Measurements from ENCODE around the gene SLCO1A2. TPM values are rescaled to one million over a fixed set of nuclear protein-coding genes. Genes with fewer than 3 reads are reported as not detected.

SLCO1A2 gene
- total and polyA plus RNA-seq, 2 donors: 0.07 to 0.33 TPM

DNA sequence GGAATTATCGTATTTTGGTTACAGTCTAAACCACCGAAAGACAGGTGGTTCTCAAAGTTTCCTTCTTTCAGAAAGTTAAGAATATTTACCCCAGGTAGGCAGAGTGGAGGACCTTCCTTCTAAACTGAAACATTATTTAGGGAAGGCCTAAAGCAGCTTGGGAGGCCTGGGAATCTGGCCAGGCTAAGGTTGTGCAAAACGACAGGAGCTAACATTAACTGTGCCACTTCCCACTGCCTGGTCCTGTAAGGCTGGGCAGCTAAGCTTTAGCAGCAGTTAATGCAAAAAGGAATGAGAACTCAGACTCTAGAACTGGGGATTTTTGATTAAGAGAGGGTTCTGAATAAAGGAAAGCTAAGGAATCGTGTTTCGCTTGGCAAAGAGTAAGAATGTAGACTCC is 82.6 kb downstream of the SLCO1A2 start:
- Histone ChIP-seq H3K27me3 (ENCODE audit: control insufficient read depth in 2 of 2, insufficient read depth in 1 of 2, low read length in 1 of 2) (no peaks in the 10 kb centered on the region), H3K4me1 (ENCODE audit: control insufficient read depth in 2 of 2, insufficient read depth in 2 of 2, low read length in 2 of 2) (no peaks in the 10 kb centered on the region), H3K9me3 (ENCODE audit: control insufficient read depth in 2 of 2, insufficient read depth in 1 of 2, low read length in 1 of 2) (no peaks in the 10 kb centered on the region), H3K4me3 (ENCODE audit: low read length in 2 of 2) (no peak overlapping the region), H3K27ac (ENCODE audit: low read depth in 1 of 2, low read length in 1 of 2) (no peak overlapping the region), H3K36me3 (ENCODE audit: control insufficient read depth in 2 of 2, insufficient read depth in 2 of 2, low read length in 1 of 2) (no peaks in the 10 kb centered on the region)
- DNase-seq (ENCODE audit: low read depth in 6 of 9, low spot score in 9 of 9): no peak
- 91% methylated on average over 5 of the region's 5 CpGs for WGBS

DNA sequence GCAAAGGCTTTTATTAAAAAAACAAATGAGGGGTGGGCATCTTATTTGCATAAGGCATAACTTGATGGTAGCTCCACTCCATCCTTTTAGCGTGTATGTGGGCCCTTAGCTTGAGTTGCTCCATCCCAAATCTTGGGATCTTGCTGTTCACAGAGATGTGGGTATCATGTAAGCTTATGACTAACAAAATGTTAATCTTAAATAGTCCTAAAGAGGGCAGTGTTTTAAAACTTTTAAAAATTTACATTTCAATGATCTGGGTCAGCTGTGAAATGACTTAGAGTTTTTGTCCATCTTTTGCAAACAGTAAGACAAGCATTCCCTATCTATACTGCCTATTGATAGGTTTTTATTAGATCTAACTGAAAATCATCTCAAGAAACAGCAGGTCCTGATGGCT is 86.0 kb downstream of the SLCO1A2 start:
- Histone ChIP-seq H3K27me3 (ENCODE audit: control insufficient read depth in 2 of 2, insufficient read depth in 1 of 2, low read length in 1 of 2) (no peaks in the 10 kb centered on the region), H3K4me3 (ENCODE audit: low read length in 2 of 2) (no peak overlapping the region), H3K36me3 (ENCODE audit: control insufficient read depth in 2 of 2, insufficient read depth in 2 of 2, low read length in 1 of 2) (no peaks in the 10 kb centered on the region), H3K27ac (ENCODE audit: low read depth in 1 of 2, low read length in 1 of 2) (no peak overlapping the region), H3K9me3 (ENCODE audit: control insufficient read depth in 2 of 2, insufficient read depth in 1 of 2, low read length in 1 of 2) (no peaks in the 10 kb centered on the region), H3K4me1 (ENCODE audit: control insufficient read depth in 2 of 2, insufficient read depth in 2 of 2, low read length in 2 of 2) (no peaks in the 10 kb centered on the region)
- WGBS: 82% methylated on average over 1 of the region's 1 CpG
- no peak for DNase-seq (ENCODE audit: low read depth in 6 of 9, low spot score in 9 of 9)

DNA sequence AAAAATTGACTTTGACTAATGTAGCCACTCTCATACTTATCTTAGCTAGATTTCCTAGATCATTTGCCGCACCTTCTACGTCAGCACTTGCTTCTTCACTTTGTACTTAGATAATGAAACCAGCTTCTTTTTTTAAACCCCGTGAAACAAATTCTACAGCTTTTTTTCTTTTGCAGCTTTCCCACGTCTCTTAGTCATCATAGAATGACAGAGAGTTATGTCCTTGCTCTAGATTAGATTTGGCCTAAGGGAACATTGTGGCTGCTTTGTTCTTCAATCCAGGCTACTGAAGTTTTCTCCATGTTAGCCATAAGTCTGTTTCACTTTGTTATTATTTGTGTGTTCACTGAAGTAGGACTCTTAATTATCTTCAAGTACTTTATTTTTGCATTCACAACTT is 94.9 kb downstream of the SLCO1A2 start:
- Histone ChIP-seq H3K4me1 (ENCODE audit: control insufficient read depth in 2 of 2, insufficient read depth in 2 of 2, low read length in 2 of 2) (no peaks in the 10 kb centered on the region), H3K27ac (ENCODE audit: low read depth in 1 of 2, low read length in 1 of 2) (no peak overlapping the region), H3K4me3 (ENCODE audit: low read length in 2 of 2) (no peak overlapping the region), H3K27me3 (ENCODE audit: control insufficient read depth in 2 of 2, insufficient read depth in 1 of 2, low read length in 1 of 2) (no peaks in the 10 kb centered on the region), H3K9me3 (ENCODE audit: control insufficient read depth in 2 of 2, insufficient read depth in 1 of 2, low read length in 1 of 2) (no peaks in the 10 kb centered on the region), H3K36me3 (ENCODE audit: control insufficient read depth in 2 of 2, insufficient read depth in 2 of 2, low read length in 1 of 2) (no peaks in the 10 kb centered on the region)
- no peak for DNase-seq (ENCODE audit: low read depth in 6 of 9, low spot score in 9 of 9)
- 92% methylated on average over 4 of the region's 4 CpGs for WGBS

DNA sequence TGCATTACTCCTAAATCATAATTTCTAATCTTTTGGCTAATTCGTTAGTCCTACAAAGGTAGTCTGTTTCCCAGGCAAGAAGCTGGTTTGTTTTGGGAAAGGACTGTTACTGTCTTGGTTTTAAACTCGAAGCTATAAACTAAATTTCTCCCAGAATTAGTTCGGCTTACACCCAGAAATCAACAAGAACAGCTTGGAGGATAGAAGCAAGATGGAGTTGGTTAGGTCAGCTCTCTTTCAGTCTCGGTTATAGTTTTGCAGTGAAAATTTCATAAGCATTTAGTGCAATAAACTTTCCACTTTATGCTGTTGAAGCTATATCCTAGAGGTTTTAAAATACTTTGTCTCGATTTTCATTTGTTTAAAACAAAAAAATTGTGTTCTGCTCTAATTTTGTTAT is 100.3 kb downstream of the SLCO1A2 start:
- H3K36me3 ChIP-seq (ENCODE audit: control insufficient read depth in 2 of 2, insufficient read depth in 2 of 2, low read length in 1 of 2): no peaks in the 10 kb centered on the region
- H3K9me3 ChIP-seq (ENCODE audit: control insufficient read depth in 2 of 2, insufficient read depth in 1 of 2, low read length in 1 of 2): no peaks in the 10 kb centered on the region
- no peak overlapping the region for H3K4me3 ChIP-seq (ENCODE audit: low read length in 2 of 2)
- DNase-seq (ENCODE audit: low read depth in 6 of 9, low spot score in 9 of 9): no peak
- no peak overlapping the region for H3K27ac ChIP-seq (ENCODE audit: low read depth in 1 of 2, low read length in 1 of 2)
- no peaks in the 10 kb centered on the region for H3K4me1 ChIP-seq (ENCODE audit: control insufficient read depth in 2 of 2, insufficient read depth in 2 of 2, low read length in 2 of 2)
- WGBS: 91% methylated on average over 5 of the region's 5 CpGs
- H3K27me3 ChIP-seq (ENCODE audit: control insufficient read depth in 2 of 2, insufficient read depth in 1 of 2, low read length in 1 of 2): no peaks in the 10 kb centered on the region

DNA sequence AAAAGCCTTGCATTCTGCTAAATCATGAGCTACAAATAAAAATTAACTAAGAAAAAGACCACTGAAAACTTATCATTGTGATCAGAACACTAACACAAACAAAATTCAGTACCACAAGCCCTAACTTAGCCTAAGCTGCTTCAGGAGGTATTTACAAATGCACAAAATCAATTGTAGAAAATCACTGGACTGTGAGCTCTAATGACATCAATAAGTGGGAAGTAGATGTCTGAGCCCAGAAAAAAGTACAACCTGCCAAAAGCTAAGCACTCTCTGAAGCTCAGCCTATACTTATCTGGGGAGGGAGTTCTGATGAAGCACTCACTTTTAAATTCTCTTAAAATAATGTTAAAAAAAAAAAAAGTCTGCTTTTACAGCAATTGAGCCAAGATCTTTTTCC is 110.8 kb downstream of the SLCO1A2 start:
- Histone ChIP-seq H3K9me3 (ENCODE audit: control insufficient read depth in 2 of 2, insufficient read depth in 1 of 2, low read length in 1 of 2) (no peaks in the 10 kb centered on the region), H3K36me3 (ENCODE audit: control insufficient read depth in 2 of 2, insufficient read depth in 2 of 2, low read length in 1 of 2) (no peaks in the 10 kb centered on the region), H3K27me3 (ENCODE audit: control insufficient read depth in 2 of 2, insufficient read depth in 1 of 2, low read length in 1 of 2) (no peaks in the 10 kb centered on the region), H3K27ac (ENCODE audit: low read depth in 1 of 2, low read length in 1 of 2) (no peak overlapping the region), H3K4me1 (ENCODE audit: control insufficient read depth in 2 of 2, insufficient read depth in 2 of 2, low read length in 2 of 2) (no peaks in the 10 kb centered on the region), H3K4me3 (ENCODE audit: low read length in 2 of 2) (no peak overlapping the region)
- DNase-seq (ENCODE audit: low read depth in 6 of 9, low spot score in 9 of 9): no peak

DNA sequence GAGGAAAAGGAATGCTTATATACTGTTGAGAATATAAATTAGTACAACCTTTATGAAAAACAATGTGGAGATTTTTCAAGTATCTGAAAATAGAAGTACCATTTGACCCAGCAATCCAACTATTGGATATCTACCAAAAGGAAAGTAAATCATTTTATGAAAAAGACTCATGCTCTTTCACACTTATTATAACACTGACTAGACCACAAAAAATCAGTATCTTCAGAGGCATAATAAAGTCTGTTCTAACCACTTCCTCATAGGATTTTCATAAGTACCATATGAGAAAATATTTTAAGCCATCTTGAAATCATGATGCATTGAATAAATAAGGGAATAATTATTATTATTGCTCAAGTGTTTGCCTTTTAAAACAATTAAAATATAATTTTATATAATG is 112.9 kb downstream of the SLCO1A2 start:
- no peaks in the 10 kb centered on the region for H3K27me3 ChIP-seq (ENCODE audit: control insufficient read depth in 2 of 2, insufficient read depth in 1 of 2, low read length in 1 of 2)

DNA sequence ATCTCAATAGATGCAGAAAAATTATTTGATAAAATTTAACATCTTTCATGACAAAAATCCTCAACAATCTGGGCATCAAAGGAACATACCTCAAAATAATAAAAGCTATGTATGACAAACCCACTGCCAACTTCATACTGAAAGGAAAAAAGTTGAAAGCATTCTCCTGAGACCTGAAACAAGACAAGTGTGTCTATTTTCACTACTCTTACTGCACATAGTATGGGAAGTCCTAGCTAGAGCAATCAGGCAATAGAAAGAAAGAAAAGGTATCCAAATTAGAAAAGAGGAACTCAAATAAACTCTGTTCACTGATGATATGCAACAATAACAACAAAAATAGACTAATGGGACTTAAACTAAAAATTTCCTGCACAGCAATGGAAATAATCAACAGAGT is 113.6 kb downstream of the SLCO1A2 start:
- Histone ChIP-seq H3K9me3 (ENCODE audit: control insufficient read depth in 2 of 2, insufficient read depth in 1 of 2, low read length in 1 of 2) (no peaks in the 10 kb centered on the region), H3K27ac (ENCODE audit: low read depth in 1 of 2, low read length in 1 of 2) (no peak overlapping the region), H3K36me3 (ENCODE audit: control insufficient read depth in 2 of 2, insufficient read depth in 2 of 2, low read length in 1 of 2) (no peaks in the 10 kb centered on the region), H3K4me3 (ENCODE audit: low read length in 2 of 2) (no peak overlapping the region), H3K27me3 (ENCODE audit: control insufficient read depth in 2 of 2, insufficient read depth in 1 of 2, low read length in 1 of 2) (no peaks in the 10 kb centered on the region), H3K4me1 (ENCODE audit: control insufficient read depth in 2 of 2, insufficient read depth in 2 of 2, low read length in 2 of 2) (no peaks in the 10 kb centered on the region)
- DNase-seq (ENCODE audit: low read depth in 6 of 9, low spot score in 9 of 9): no peak

More for the DNA sequence above, 112.9 kb downstream of the SLCO1A2 start:
- H3K4me3 ChIP-seq (ENCODE audit: low read length in 2 of 2): no peak overlapping the region
- no peaks in the 10 kb centered on the region for H3K4me1 ChIP-seq (ENCODE audit: control insufficient read depth in 2 of 2, insufficient read depth in 2 of 2, low read length in 2 of 2)
- no peaks in the 10 kb centered on the region for H3K9me3 ChIP-seq (ENCODE audit: control insufficient read depth in 2 of 2, insufficient read depth in 1 of 2, low read length in 1 of 2)
- no peaks in the 10 kb centered on the region for H3K36me3 ChIP-seq (ENCODE audit: control insufficient read depth in 2 of 2, insufficient read depth in 2 of 2, low read length in 1 of 2)
- H3K27ac ChIP-seq (ENCODE audit: low read depth in 1 of 2, low read length in 1 of 2): no peak overlapping the region
- DNase-seq (ENCODE audit: low read depth in 6 of 9, low spot score in 9 of 9): no peak

DNA sequence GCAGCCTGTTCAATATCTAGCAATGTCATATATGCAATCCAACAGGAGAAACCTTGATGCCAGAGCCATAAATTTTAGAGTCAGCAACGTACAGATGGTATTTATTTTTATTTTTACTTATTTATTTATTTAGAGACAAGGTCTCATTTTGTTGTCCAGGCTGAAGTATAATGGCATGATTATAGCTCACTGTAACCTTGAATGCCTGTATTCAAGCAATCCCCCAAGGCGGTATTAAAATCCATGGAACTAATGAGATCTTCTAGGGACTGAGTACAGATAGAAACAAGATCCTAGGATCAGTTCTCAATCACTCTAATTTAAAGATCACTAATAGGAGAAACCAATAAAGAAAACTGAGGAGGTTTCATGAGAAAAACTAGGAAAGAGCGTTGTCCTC is 114.5 kb downstream of the SLCO1A2 start:
- no peak for DNase-seq (ENCODE audit: low read depth in 6 of 9, low spot score in 9 of 9)
- WGBS: 84% methylated on average over 3 of the region's 3 CpGs

DNA sequence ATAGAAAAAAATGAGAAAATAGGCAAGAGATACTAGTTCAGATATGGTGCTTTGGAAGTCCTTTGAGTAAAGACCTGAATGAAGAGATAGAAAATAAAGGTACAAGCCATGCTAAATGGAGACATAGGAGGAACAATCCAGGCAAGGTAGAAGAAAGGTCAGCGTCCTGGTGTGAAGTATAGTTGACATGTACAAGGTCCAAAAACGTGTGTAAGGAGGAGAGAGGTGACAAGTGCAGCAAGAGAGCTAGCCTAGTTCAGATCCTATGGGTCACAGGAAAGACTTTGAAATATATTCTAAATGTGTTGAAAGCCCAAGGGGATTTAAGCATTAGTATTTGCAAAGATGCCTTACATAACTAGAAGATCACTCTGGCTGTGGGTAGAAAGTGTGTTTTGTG is 115.5 kb downstream of the SLCO1A2 start:
- no peaks in the 10 kb centered on the region for H3K4me1 ChIP-seq (ENCODE audit: control insufficient read depth in 2 of 2, insufficient read depth in 2 of 2, low read length in 2 of 2)
- no peaks in the 10 kb centered on the region for H3K9me3 ChIP-seq (ENCODE audit: control insufficient read depth in 2 of 2, insufficient read depth in 1 of 2, low read length in 1 of 2)
- H3K36me3 ChIP-seq (ENCODE audit: control insufficient read depth in 2 of 2, insufficient read depth in 2 of 2, low read length in 1 of 2): no peaks in the 10 kb centered on the region
- no peak for DNase-seq (ENCODE audit: low read depth in 6 of 9, low spot score in 9 of 9)
- H3K27me3 ChIP-seq (ENCODE audit: control insufficient read depth in 2 of 2, insufficient read depth in 1 of 2, low read length in 1 of 2): no peaks in the 10 kb centered on the region
- no peak overlapping the region for H3K4me3 ChIP-seq (ENCODE audit: low read length in 2 of 2)
- WGBS: 73% methylated on average over 2 of the region's 2 CpGs
- no peak overlapping the region for H3K27ac ChIP-seq (ENCODE audit: low read depth in 1 of 2, low read length in 1 of 2)

More for the DNA sequence above, 114.5 kb downstream of the SLCO1A2 start:
- H3K27me3 ChIP-seq (ENCODE audit: control insufficient read depth in 2 of 2, insufficient read depth in 1 of 2, low read length in 1 of 2): no peaks in the 10 kb centered on the region
- H3K36me3 ChIP-seq (ENCODE audit: control insufficient read depth in 2 of 2, insufficient read depth in 2 of 2, low read length in 1 of 2): no peaks in the 10 kb centered on the region
- no peak overlapping the region for H3K27ac ChIP-seq (ENCODE audit: low read depth in 1 of 2, low read length in 1 of 2)
- no peaks in the 10 kb centered on the region for H3K9me3 ChIP-seq (ENCODE audit: control insufficient read depth in 2 of 2, insufficient read depth in 1 of 2, low read length in 1 of 2)
- H3K4me3 ChIP-seq (ENCODE audit: low read length in 2 of 2): no peak overlapping the region
- no peaks in the 10 kb centered on the region for H3K4me1 ChIP-seq (ENCODE audit: control insufficient read depth in 2 of 2, insufficient read depth in 2 of 2, low read length in 2 of 2)
